Measurements from ENCODE around the gene GABRP.
"Not testable (repeated sequence)": the region's sequence is repeated elsewhere in the genome, so short reads cannot be mapped to it uniquely, and the experiment has no call there.

The GABRP gene

DNA sequence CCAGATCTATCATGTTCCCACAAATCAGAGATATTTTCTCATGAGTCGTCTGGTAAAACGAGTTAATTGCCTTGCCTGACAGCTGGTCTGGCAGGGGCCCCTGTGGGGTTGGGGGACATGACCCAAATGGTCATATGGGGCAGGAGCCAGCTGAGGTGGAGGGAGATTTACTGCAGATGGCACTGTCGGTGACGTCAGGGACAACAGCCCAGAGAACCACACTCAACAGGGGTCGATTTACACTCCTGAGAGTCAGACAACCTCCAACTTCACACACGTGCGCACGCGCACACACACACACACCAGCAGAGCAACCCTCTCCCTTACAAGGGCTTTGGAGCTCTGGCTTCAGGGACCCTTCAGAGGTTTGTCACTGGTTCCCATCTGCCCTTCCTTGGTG, 23.4 kb upstream of the GABRP start:
- DNase-seq (ENCODE audit: low read depth in 2 of 2): no peak
- H3K4me3 ChIP-seq (replicated peaks in 1 of 2; ENCODE audit: low read depth in 2 of 2, low read length in 2 of 2): no peak overlapping the region
- no peak for TF ChIP-seq CTCF (IDR thresholded peaks at IDR 0.05; ENCODE audit: low read depth, low read length)

DNA sequence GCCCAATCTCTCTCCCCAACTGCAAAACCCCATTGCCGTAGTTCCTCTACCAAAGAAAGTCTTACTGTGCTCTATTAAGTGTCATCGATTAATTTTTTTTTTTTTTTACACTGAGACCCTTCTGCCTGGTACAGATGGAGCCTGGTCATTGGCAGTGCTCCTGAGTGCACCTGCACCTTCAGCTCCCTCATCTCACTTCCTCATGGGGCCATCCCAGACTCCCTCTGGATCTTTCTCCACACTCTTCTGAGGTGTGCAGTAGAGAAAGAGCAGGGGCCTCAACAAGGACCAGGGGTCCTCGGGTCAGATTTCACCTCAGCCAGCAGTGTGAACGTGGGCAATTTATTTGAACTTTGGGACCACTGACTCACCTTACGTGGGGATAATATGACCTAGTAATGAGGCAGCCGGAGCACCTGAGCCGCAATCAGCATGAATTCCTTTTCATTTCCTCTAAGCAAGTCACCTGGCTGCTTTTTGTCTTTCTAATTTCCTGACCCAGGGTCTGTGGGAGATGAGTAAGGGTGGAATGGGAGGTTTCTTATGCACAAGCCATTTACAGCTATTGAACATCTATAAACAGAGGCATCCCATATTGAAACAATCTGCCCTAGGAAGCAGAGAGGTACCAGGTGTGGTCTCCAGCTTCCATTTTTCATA, 22.3 kb upstream of the GABRP start:
- no peak for DNase-seq (ENCODE audit: low read depth in 2 of 2)
- H3K4me3 ChIP-seq (replicated peaks in 1 of 2; ENCODE audit: low read depth in 2 of 2, low read length in 2 of 2): no peak overlapping the region
- TF ChIP-seq CTCF (IDR thresholded peaks at IDR 0.05; ENCODE audit: low read depth, low read length): no peak

DNA sequence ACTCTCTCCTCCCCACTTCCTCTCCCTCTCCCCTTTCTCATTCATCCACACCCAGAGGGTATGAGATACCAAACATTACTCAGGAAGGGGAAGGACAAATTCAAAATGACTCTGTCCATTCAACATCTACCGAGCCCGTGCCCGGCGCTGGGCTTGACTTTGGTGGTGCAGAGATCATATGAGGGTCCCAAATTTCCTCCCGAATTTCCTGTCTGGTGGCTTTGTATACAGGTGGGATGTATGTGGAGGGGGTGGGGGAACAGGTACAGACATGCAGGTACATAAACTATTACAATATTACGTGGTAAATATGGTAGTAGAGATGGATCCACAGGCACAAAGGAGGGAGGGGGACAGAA, 21.8 kb upstream of the GABRP start:
- TF ChIP-seq CTCF (IDR thresholded peaks at IDR 0.05; ENCODE audit: low read depth, low read length): no peak
- H3K4me3 ChIP-seq (replicated peaks in 1 of 2; ENCODE audit: low read depth in 2 of 2, low read length in 2 of 2): no peak overlapping the region
- no peak for DNase-seq (ENCODE audit: low read depth in 2 of 2)

DNA sequence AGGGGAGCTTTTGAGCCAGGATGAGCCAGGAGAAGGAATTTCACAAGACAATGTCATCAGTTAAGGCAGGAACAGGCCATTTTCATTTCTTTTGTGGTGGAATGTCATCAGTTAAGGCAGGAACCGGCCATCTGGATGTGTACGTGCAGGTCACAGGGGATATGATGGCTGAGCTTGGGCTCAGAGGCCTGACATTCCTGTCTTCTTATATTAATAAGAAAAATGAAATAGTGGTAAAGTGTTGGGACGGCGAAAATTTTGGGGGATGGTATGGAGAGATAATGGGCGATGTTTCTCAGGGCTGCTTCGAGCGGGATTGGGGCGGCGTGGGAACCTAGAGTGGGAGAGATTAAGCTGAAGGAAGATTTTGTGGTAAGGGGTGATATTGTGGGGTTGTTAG, 21.2 kb upstream of the GABRP start:
- DNase-seq (ENCODE audit: low read depth in 2 of 2); H3K4me3 ChIP-seq (replicated peaks in 1 of 2; ENCODE audit: low read depth in 2 of 2, low read length in 2 of 2): not testable (repeated sequence)

GRCh38 chr5:170765868-170766267, 17.7 kb upstream of the GABRP start:
- H3K4me3 ChIP-seq (replicated peaks in 1 of 2; ENCODE audit: low read depth in 2 of 2, low read length in 2 of 2); DNase-seq (ENCODE audit: low read depth in 2 of 2): not testable (repeated sequence)

GRCh38 chr5:170769246-170769645, 14.3 kb upstream of the GABRP start:
- TF ChIP-seq CTCF (IDR thresholded peaks at IDR 0.05; ENCODE audit: low read depth, low read length): no peak
- no peak overlapping the region for H3K4me3 ChIP-seq (replicated peaks in 1 of 2; ENCODE audit: low read depth in 2 of 2, low read length in 2 of 2)
- no peak for DNase-seq (ENCODE audit: low read depth in 2 of 2)

GRCh38 chr5:170769898-170770416, 13.6 kb upstream of the GABRP start:
- no peak for TF ChIP-seq CTCF (IDR thresholded peaks at IDR 0.05; ENCODE audit: low read depth, low read length)
- no peak for DNase-seq (ENCODE audit: low read depth in 2 of 2)
- H3K4me3 ChIP-seq (replicated peaks in 1 of 2; ENCODE audit: low read depth in 2 of 2, low read length in 2 of 2): no peak overlapping the region

GRCh38 chr5:170771496-170771895, 12.0 kb upstream of the GABRP start:
- no peak overlapping the region for H3K4me3 ChIP-seq (replicated peaks in 1 of 2; ENCODE audit: low read depth in 2 of 2, low read length in 2 of 2)
- no peak for DNase-seq (ENCODE audit: low read depth in 2 of 2)
- no peak for TF ChIP-seq CTCF (IDR thresholded peaks at IDR 0.05; ENCODE audit: low read depth, low read length)

All from cardiac fibroblast (primary cell).